Activated naive CD4-positive, alpha-beta T cell (primary cell): Measurements from ENCODE around the gene NPEPL1.
A peak's percentile ranks its signal among the peaks of the same experiment; 100 is the strongest.
"Not testable (repeated sequence)": the region's sequence is repeated elsewhere in the genome, so short reads cannot be mapped to it uniquely, and the experiment has no call there.

ENCODE experiments used
- DNase-seq, 4 experiments: peaks; one replicate each; lab custom pipeline; 2025; lab: John Stamatoyannopoulos, UW

NPEPL1 gene

GRCh38 chr20:58692579-58693225 lies at the start of gene NPEPL1:
Gene NPEPL1 (plus strand): TSS chr20:58692800. CDS start chr20:58692901, 101 bp downstream.
- DNase-seq, result peak in 3 of 4 experiments; percentile 10 to 57 (median 34)

- DNase-seq, result not testable (repeated sequence)
Measured at GRCh38 chr20:58642896-58643295, 49.7 kb upstream of the NPEPL1 start.

GRCh38 chr20:58645412-58645968 lies 47.1 kb upstream of the NPEPL1 start:
- DNase-seq, result no peak

GRCh38 chr20:58646257-58646656 lies 46.3 kb upstream of the NPEPL1 start:
- DNase-seq, result no peak

- no peak for DNase-seq
Measured at GRCh38 chr20:58646703-58647102, 45.9 kb upstream of the NPEPL1 start.

- no peak for DNase-seq
Measured at GRCh38 chr20:58647162-58647795, 45.3 kb upstream of the NPEPL1 start.

- DNase-seq, result no peak
Measured at GRCh38 chr20:58647796-58648501, 44.7 kb upstream of the NPEPL1 start.

GRCh38 chr20:58648502-58648825 lies 44.1 kb upstream of the NPEPL1 start:
- not testable (repeated sequence) for DNase-seq

- peak in 2 of 4 experiments; percentile 34 to 36 for DNase-seq
Measured at GRCh38 chr20:58649288-58650180, 43.1 kb upstream of the NPEPL1 start.

GRCh38 chr20:58650181-58650775 lies 42.3 kb upstream of the NPEPL1 start:
- peak in 2 of 4 experiments; percentile 46 to 50 for DNase-seq

- DNase-seq, result peak; percentile 70 to 83 (median 80)
Measured at GRCh38 chr20:58650776-58651558, 41.6 kb upstream of the NPEPL1 start, which contains the start of gene STX16. Gene STX16 (plus strand): TSS chr20:58651283. CDS start chr20:58652007, 724 bp downstream.

- no peak for DNase-seq
Measured at GRCh38 chr20:58651559-58651945, 41.0 kb upstream of the NPEPL1 start.

GRCh38 chr20:58651946-58652605 lies 40.5 kb upstream of the NPEPL1 start:
- DNase-seq, result peak; percentile 41 to 89 (median 74)

- no peak for DNase-seq
Measured at GRCh38 chr20:58652606-58653294, 39.9 kb upstream of the NPEPL1 start.

GRCh38 chr20:58654337-58654736 lies 38.3 kb upstream of the NPEPL1 start:
- DNase-seq, result no peak

- DNase-seq, result no peak
Measured at GRCh38 chr20:58655328-58656107, 37.1 kb upstream of the NPEPL1 start.

- DNase-seq, result no peak
Measured at GRCh38 chr20:58656831-58657230, 35.8 kb upstream of the NPEPL1 start.

- DNase-seq, result no peak
Measured at GRCh38 chr20:58657262-58657661, 35.3 kb upstream of the NPEPL1 start.
